Esophagus squamous epithelium (tissue), 5 donors: ENCODE data around the gene SCMH1. TPM values are rescaled to one million over a fixed set of nuclear protein-coding genes. Genes with fewer than 3 reads are reported as not detected.

Source experiments
- DNase-seq: peaks from one replicate; lab custom pipeline; 2025; lab: John Stamatoyannopoulos, UW
- H3K27ac ChIP-seq, 4 donors: fragments of 200-600 bp; sonication (generic); one replicate each; pipeline ENCODE4 v1.5.1; 2016 to 2019; ENCODE audit warnings: mild to moderate bottlenecking in 1 of 4
- H3K27me3 ChIP-seq, 4 donors: fragments of 200-600 bp; sonication (generic); 1 replicate in 3 of 4; 2 replicates in 1 of 4; pipeline versions ENCODE4 v1.5.1 to v1.6.0; 2017 to 2021; ENCODE audit warnings: antibody characterized with exemption in 1 of 4
- H3K36me3 ChIP-seq, 3 donors: fragments of 200-600 bp; sonication (generic); one replicate each; pipeline ENCODE4 v1.5.1; 2016 to 2019
- H3K4me1 ChIP-seq, 3 donors: fragments of 200-600 bp; sonication (generic); one replicate each; pipeline ENCODE4 v1.5.1; 2017 to 2019
- H3K4me3 ChIP-seq, 4 donors: fragments of 200-600 bp; sonication (generic); 1 replicate in 3 of 4; 2 replicates in 1 of 4; pipeline ENCODE4 v1.5.1; 2016 to 2019; ENCODE audit warnings: mild to moderate bottlenecking in 2 of 4, moderate library complexity in 1 of 4
- H3K9me3 ChIP-seq, 3 donors: fragments of 200-600 bp; sonication (generic); one replicate each; pipeline ENCODE4 v1.5.1; 2016 to 2019
- CTCF ChIP-seq, 6 experiments: fragments of 450-650 bp in 4 of 6; fragments of 200-600 bp in 2 of 6; sonication (generic) in 2 of 6; IDR thresholded peaks; one replicate each; pipeline ENCODE4 v1.5.1; 2016 to 2019; ENCODE audit warnings: antibody characterized with exemption in 6 of 6, mild to moderate bottlenecking in 4 of 6, moderate library complexity in 4 of 6
- POLR2A ChIP-seq, 4 donors: fragments of 450-650 bp; IDR thresholded peaks; one replicate each; pipeline ENCODE4 v1.6.1; 2017; ENCODE audit warnings: antibody characterized with exemption in 4 of 4, mild to moderate bottlenecking in 4 of 4, moderate library complexity in 3 of 4
- WGBS, 2 donors: methylation state at CpG; one replicate each; pipeline ENCODE4 v1.1.5; 2018; 5-methylcytosine and 5-hydroxymethylcytosine counted together
- intact Hi-C: fragments of 100-400 bp; cut with DNase I; formaldehyde crosslinking; loops from one replicate; pipeline ENCODE4 v1.15.0; 2022
- total RNA-seq, 4 donors: library from RNA; depleted of rRNA; stranded (reverse); fragments of >200 nt; gene quantifications; one replicate each; pipeline ENCODE4 v1.1.0, GENCODE V29; 2016
- donor health status: DM: yes; HTN: yes; CAD: no.

Gene SCMH1
- total RNA-seq, 4 donors from 2014 or later, result 4.4 to 46.9 (median 16.3) TPM

- intact Hi-C loops, result loop anchor here (5.0 kb wide), 1 partner anchor 407 kb away; no protein-coding TSS in a partner anchor
- DNase-seq, result no peak
- H3K27me3 ChIP-seq, result peaks cover 0 to 9% (median 0%) of the 10 kb centered on the region in 4 donors
- H3K27ac ChIP-seq, result no peak overlapping the region
- TF ChIP-seq CTCF (IDR thresholded peaks at IDR 0.05) (no peak), POLR2A (IDR thresholded peaks at IDR 0.05) (no peak)
- peaks cover 0 to 6% (median 0%) of the 10 kb centered on the region in 3 donors for H3K9me3 ChIP-seq
- no peak overlapping the region for H3K4me3 ChIP-seq
- no peaks in the 10 kb centered on the region for H3K4me1 ChIP-seq
- no peaks in the 10 kb centered on the region for H3K36me3 ChIP-seq
- WGBS, 2 donors, result 74 to 81% methylated on average over 5 of the region's 5 CpGs
Observed at GRCh38 chr1:41249319-41249718, 7.2 kb upstream of the SCMH1 start.

GRCh38 chr1:41246568-41246967 lies 4.5 kb upstream of the SCMH1 start:
- intact Hi-C loops, result loop anchor here (5.0 kb wide), 1 partner anchor 404 kb away; no protein-coding TSS in a partner anchor
- no peak for DNase-seq
- H3K36me3 ChIP-seq, result no peaks in the 10 kb centered on the region
- no peaks in the 10 kb centered on the region for H3K9me3 ChIP-seq
- no peak overlapping the region for H3K27ac ChIP-seq
- peaks cover 0 to 9% (median 7%) of the 10 kb centered on the region in 3 donors for H3K4me1 ChIP-seq
- no peak overlapping the region for H3K4me3 ChIP-seq
- no peak for TF ChIP-seq POLR2A (IDR thresholded peaks at IDR 0.05)
- no peak for TF ChIP-seq CTCF (IDR thresholded peaks at IDR 0.05)
- 44 to 61% methylated on average over 1 of the region's 1 CpG for WGBS, 2 donors
- no peaks in the 10 kb centered on the region for H3K27me3 ChIP-seq

- H3K4me3 ChIP-seq, result no peak overlapping the region
- H3K4me1 ChIP-seq, result peaks cover 0 to 17% (median 7%) of the 10 kb centered on the region in 3 donors
- H3K27me3 ChIP-seq, result no peaks in the 10 kb centered on the region
- H3K9me3 ChIP-seq, result no peaks in the 10 kb centered on the region
- WGBS, 2 donors, result 73 to 83% methylated on average over 2 of the region's 2 CpGs
- TF ChIP-seq POLR2A (IDR thresholded peaks at IDR 0.05) (no peak), CTCF (IDR thresholded peaks at IDR 0.05) (no peak)
- intact Hi-C loops, result loop anchor here (5.0 kb wide), 1 partner anchor 403 kb away; no protein-coding TSS in a partner anchor
- H3K36me3 ChIP-seq, result no peaks in the 10 kb centered on the region
- DNase-seq, result no peak
- H3K27ac ChIP-seq, result no peak overlapping the region
Observed at GRCh38 chr1:41245659-41246058, 3.6 kb upstream of the SCMH1 start.

- peak overlapping the region in 1 of 4 donors; percentile 97 for H3K27ac ChIP-seq
- H3K9me3 ChIP-seq, result no peaks in the 10 kb centered on the region
- TF ChIP-seq POLR2A (IDR thresholded peaks at IDR 0.05), result no peak
- TF ChIP-seq CTCF (IDR thresholded peaks at IDR 0.05), result no peak
- intact Hi-C loops, result no loop called here
- 45 to 50% methylated on average over 1 to 2 of the region's 3 CpGs for WGBS, 2 donors
- peaks cover 0 to 42% (median 7%) of the 10 kb centered on the region in 3 donors for H3K4me1 ChIP-seq
- no peaks in the 10 kb centered on the region for H3K36me3 ChIP-seq
- peak overlapping the region in 2 of 4 donors; percentile 94 to 95 for H3K4me3 ChIP-seq
- no peaks in the 10 kb centered on the region for H3K27me3 ChIP-seq
- DNase-seq, result no peak
Observed at GRCh38 chr1:41243079-41243385, 926 bp upstream of the SCMH1 start.

GRCh38 chr1:41242342-41243078 lies 404 bp upstream of the SCMH1 start:
- Histone ChIP-seq H3K4me1 (peaks cover 0 to 42% (median 7%) of the 10 kb centered on the region in 3 donors), H3K9me3 (no peaks in the 10 kb centered on the region), H3K27ac (peak overlapping the region; percentile 88 to 97 (median 94)), H3K4me3 (peak overlapping the region; percentile 66 to 98 (median 94)), H3K27me3 (no peaks in the 10 kb centered on the region), H3K36me3 (no peaks in the 10 kb centered on the region)
- 50 to 86% methylated on average over 5 to 14 of the region's 51 CpGs for WGBS, 2 donors
- no peak for TF ChIP-seq CTCF (IDR thresholded peaks at IDR 0.05)
- TF ChIP-seq POLR2A (IDR thresholded peaks at IDR 0.05), result no peak
- intact Hi-C loops, result no loop called here
- no peak for DNase-seq
